HepG2 (cell line): ENCODE results near the gene NDUFAF8. TPM values are rescaled to one million over a fixed set of nuclear protein-coding genes. Genes with fewer than 3 reads are reported as not detected.
A peak's percentile ranks its signal among the peaks of the same experiment; 100 is the strongest.

Experiments used
- ASH2L ChIP-seq: fragments of 300-600, 200-600 bp; sonication (generic); IDR thresholded peaks from 2 replicates; pipeline ENCODE4 v1.7.0; 2017; ENCODE audit warnings: low read depth, mild to moderate bottlenecking, moderate library complexity, mixed read lengths, low read length; ENCODE audit not compliant: insufficient read length
- BATF2 ChIP-seq: sonication (generic); formaldehyde crosslinking; IDR thresholded peaks from 2 replicates; pipeline ENCODE4 v1.8.0; 2022; ENCODE audit warnings: mild to moderate bottlenecking, missing genetic modification reagents, moderate library complexity
- BRD4 ChIP-seq: sonication (generic); formaldehyde crosslinking; IDR thresholded peaks from 2 replicates; pipeline ENCODE4 v1.4.0; 2020; ENCODE audit warnings: missing genetic modification reagents
- DMTF1 ChIP-seq: sonication (generic); formaldehyde crosslinking; IDR thresholded peaks from 2 replicates; pipeline ENCODE4 v1.4.0; 2020; ENCODE audit warnings: mild to moderate bottlenecking, missing genetic modification reagents
- GABPA ChIP-seq, 2 experiments: IDR thresholded peaks; 2 replicates each; pipeline ENCODE4 v1.6.1; 2011 to 2016; ENCODE audit warnings: low read depth in 2 of 2, low read length in 1 of 2, missing biosample characterization in 1 of 2, missing genetic modification characterization in 1 of 2
- GPBP1L1 ChIP-seq: sonication (generic); formaldehyde crosslinking; IDR thresholded peaks from 2 replicates; pipeline ENCODE4 v1.5.0; 2020; ENCODE audit warnings: mild to moderate bottlenecking, missing genetic modification reagents
- GZF1 ChIP-seq: sonication (generic); formaldehyde crosslinking; IDR thresholded peaks from 2 replicates; pipeline ENCODE4 v1.5.1; 2020; ENCODE audit warnings: mild to moderate bottlenecking, missing genetic modification reagents
- HNRNPUL1 ChIP-seq: fragments of 200-400 bp; formaldehyde crosslinking; IDR thresholded peaks from 2 replicates; pipeline ENCODE4 v1.6.1; 2017; ENCODE audit warnings: low read depth, mild to moderate bottlenecking, low read length, moderate library complexity
- JUNB ChIP-seq: sonication (generic); formaldehyde crosslinking; IDR thresholded peaks from 2 replicates; pipeline ENCODE4 v1.8.0; 2022; ENCODE audit warnings: missing genetic modification reagents, mild to moderate bottlenecking, borderline replicate concordance
- KDM5B ChIP-seq: sonication (generic); formaldehyde crosslinking; IDR thresholded peaks from 2 replicates; pipeline ENCODE4 v1.4.0; 2020; ENCODE audit warnings: missing genetic modification reagents, mild to moderate bottlenecking, borderline replicate concordance
- MYPOP ChIP-seq: sonication (generic); formaldehyde crosslinking; IDR thresholded peaks from 2 replicates; pipeline ENCODE4 v1.8.1; 2023; ENCODE audit warnings: mild to moderate bottlenecking, moderate library complexity, missing genetic modification reagents
- NFRKB ChIP-seq: fragments of 450-650 bp; IDR thresholded peaks from 2 replicates; pipeline ENCODE4 v1.6.1; 2017
- NR2F6 ChIP-seq, 2 experiments: IDR thresholded peaks; 2 replicates each; pipeline ENCODE4 v1.6.1; 2016; ENCODE audit warnings: antibody characterized with exemption in 1 of 2, mild to moderate bottlenecking in 1 of 2
- POLR2A ChIP-seq, 2 experiments: IDR thresholded peaks; 2 replicates each; pipeline ENCODE4 v1.6.1; 2011; ENCODE audit warnings: low read depth in 2 of 2, low read length in 2 of 2, mild to moderate bottlenecking in 1 of 2, moderate library complexity in 1 of 2; ENCODE audit not compliant: insufficient read depth in 1 of 2
- PPARG ChIP-seq: conservative IDR thresholded peaks from 2 replicates; pipeline ENCODE4 v1.6.1; 2016; ENCODE audit warnings: missing biosample characterization, missing genetic modification reagents
- SP140L ChIP-seq: sonication (generic); formaldehyde crosslinking; IDR thresholded peaks from 2 replicates; pipeline ENCODE4 v1.4.0; 2020; ENCODE audit warnings: missing genetic modification reagents, borderline replicate concordance
- SRY ChIP-seq: sonication (generic); formaldehyde crosslinking; IDR thresholded peaks from 2 replicates; pipeline ENCODE4 v1.8.0; 2022; ENCODE audit warnings: mild to moderate bottlenecking, missing genetic modification reagents
- U2AF1 ChIP-seq: fragments of 200-400 bp; formaldehyde crosslinking; optimal IDR thresholded peaks from 2 replicates; pipeline ENCODE3; 2017; ENCODE audit warnings: mild to moderate bottlenecking, low read depth, low read length
- U2AF2 ChIP-seq: fragments of 200-400 bp; formaldehyde crosslinking; IDR thresholded peaks from 2 replicates; pipeline ENCODE4 v1.6.1; 2017; ENCODE audit warnings: low read depth, mild to moderate bottlenecking, low read length
- XBP1 ChIP-seq: sonication (generic); formaldehyde crosslinking; IDR thresholded peaks from 2 replicates; pipeline ENCODE4 v1.5.0; 2020; ENCODE audit warnings: missing genetic modification reagents
- ZFAT ChIP-seq: sonication (generic); formaldehyde crosslinking; conservative IDR thresholded peaks from 2 replicates; pipeline ENCODE4 v1.8.1; 2023; ENCODE audit warnings: missing genetic modification reagents, inconsistent platforms
- ZFP41 ChIP-seq: sonication (generic); formaldehyde crosslinking; IDR thresholded peaks from 2 replicates; pipeline ENCODE4 v1.4.0; 2020; ENCODE audit warnings: mild to moderate bottlenecking, missing genetic modification reagents, borderline replicate concordance
- ZKSCAN5 ChIP-seq: sonication (generic); formaldehyde crosslinking; IDR thresholded peaks from 2 replicates; pipeline ENCODE4 v1.5.1; 2020; ENCODE audit warnings: mild to moderate bottlenecking, missing genetic modification reagents
- ZNF224 ChIP-seq: sonication (generic); formaldehyde crosslinking; IDR thresholded peaks from 2 replicates; pipeline ENCODE4 v1.5.0; 2020; ENCODE audit warnings: mild to moderate bottlenecking, missing genetic modification reagents
- ZNF432 ChIP-seq: sonication (generic); formaldehyde crosslinking; IDR thresholded peaks from 2 replicates; pipeline ENCODE4 v1.5.0; 2020; ENCODE audit warnings: missing genetic modification reagents, mild to moderate bottlenecking, borderline replicate concordance
- ZNF552 ChIP-seq: sonication (generic); formaldehyde crosslinking; IDR thresholded peaks from 2 replicates; pipeline ENCODE4 v1.9.0; 2022; ENCODE audit warnings: missing genetic modification reagents, mild to moderate bottlenecking, borderline replicate concordance
- ZNF570 ChIP-seq: sonication (generic); formaldehyde crosslinking; IDR thresholded peaks from 2 replicates; pipeline ENCODE4 v1.4.0; 2020; ENCODE audit warnings: mild to moderate bottlenecking, missing genetic modification reagents, borderline replicate concordance
- ZNF572 ChIP-seq: sonication (generic); formaldehyde crosslinking; IDR thresholded peaks from 2 replicates; pipeline ENCODE4 v1.5.1; 2020; ENCODE audit warnings: mild to moderate bottlenecking, missing genetic modification reagents
- polyA plus RNA-seq, 8 experiments: library from polyadenylated mRNA; depleted of rRNA in 3 of 8; stranded (reverse) in 7 of 8; unstranded in 1 of 8; fragments of >200 nt; fragmentation: Illumina TruSeq in 4 of 8; extraction: Trizol in 4 of 8; gene quantifications; 2 replicates each; pipeline versions ENCODE4 v1.2.1 to v1.2.3, GENCODE V29; 2011 to 2016; ENCODE audit warnings: low read depth in 4 of 8, missing spikeins in 1 of 8, mixed read lengths in 1 of 8; ENCODE audit not compliant: insufficient read depth in 1 of 8
- total RNA-seq, 5 experiments: library from RNA; depleted of rRNA; stranded (reverse); fragments of >200 nt; fragmentation: Illumina TruSeq; extraction: Trizol; gene quantifications; 2 replicates each; pipeline ENCODE4 v1.2.3, GENCODE V29; 2016; ENCODE audit warnings: low read depth in 1 of 5

Gene NDUFAF8
- total and polyA plus RNA-seq, 2 of the 13 experiments (the other 11 are each of a cell fraction or from before 2014, with no cell fraction given), result 75.6 to 233 TPM

GRCh38 chr17:81222620-81222905, 16.6 kb upstream of the NDUFAF8 start (continued):
- TF ChIP-seq DMTF1 (CRISPR knock-in tag) (no peak; the same call in 1 of the 2 replicates), ZNF432 (CRISPR knock-in tag) (no peak), MYPOP (CRISPR knock-in tag) (no peak), ZNF224 (CRISPR knock-in tag) (no peak), SP140L (no peak), ZNF572 (no peak), ZFAT (CRISPR knock-in tag) (no peak), POLR2A (IDR thresholded peaks at IDR 0.05; ENCODE audit: insufficient read depth in 1 of 2, low read depth in 2 of 2, low read length in 2 of 2) (no peak; a peak in 1 of 4 replicates), KDM5B (no peak), GZF1 (CRISPR knock-in tag) (no peak), ASH2L (no peak), U2AF1 (no peak), ZNF570 (CRISPR knock-in tag) (no peak), GPBP1L1 (CRISPR knock-in tag) (no peak), BRD4 (no peak), XBP1 (no peak), NFRKB (no peak), HNRNPUL1 (no peak), ZFP41 (CRISPR knock-in tag) (no peak), U2AF2 (no peak), ZNF552 (CRISPR knock-in tag) (no peak), GABPA (IDR thresholded peaks at IDR 0.05; ENCODE audit: low read depth, low read length) (no peak), GABPA (CRISPR knock-in tag; IDR thresholded peaks at IDR 0.05; ENCODE audit: low read depth) (no peak), PPARG (CRISPR knock-in tag) (no peak), BATF2 (CRISPR knock-in tag) (peak; percentile 12; the same call in 1 of the 2 replicates), SRY (CRISPR knock-in tag) (peak; percentile 51; the same call in 1 of the 2 replicates), JUNB (CRISPR knock-in tag) (no peak), NR2F6 (IDR thresholded peaks at IDR 0.05) (no peak), NR2F6 (CRISPR knock-in tag; IDR thresholded peaks at IDR 0.05) (no peak), ZKSCAN5 (CRISPR knock-in tag) (no peak)
